Measurements from ENCODE around the gene TRMO. TPM values are rescaled to one million over a fixed set of nuclear protein-coding genes. Genes with fewer than 3 reads are reported as not detected.
A peak's percentile ranks its signal among the peaks of the same experiment; 100 is the strongest.

Gene TRMO
- total and polyA plus RNA-seq, 9 of the 15 experiments (the other 6 are each of a cell fraction or from before 2014, with no cell fraction given): 5.6 to 22.4 (median 16.2) TPM

GRCh38 chr9:97923529-97924108 is 1.3 kb upstream of the TRMO start (continued):
- TF ChIP-seq ESRRA (IDR thresholded peaks at IDR 0.05; ENCODE audit: borderline replicate concordance, low read depth) (0 out of 2 replicates have a peak, but pooled peaks have one; percentile 29), RBM39 (optimal IDR thresholded peaks at IDR 0.05; ENCODE audit: low read depth, low read length) (no peak), HNRNPL (IDR thresholded peaks at IDR 0.05; ENCODE audit: low read depth, low read length) (no peak), ZNF592 (IDR thresholded peaks at IDR 0.05) (peak; percentile 44), HMG20B (CRISPR knock-in tag; IDR thresholded peaks at IDR 0.05) (no peak), TBP (optimal IDR thresholded peaks at IDR 0.05; ENCODE audit: low read depth, low read length) (no peak), KDM1A (IDR thresholded peaks at IDR 0.05) (peak; percentile 7 to 9; a peak in 1 of 4 replicates), ZNF696 (CRISPR knock-in tag; conservative IDR thresholded peaks at IDR 0.05) (no peak), SIX5 (IDR thresholded peaks at IDR 0.05; ENCODE audit: borderline replicate concordance in 1 of 2, insufficient read depth in 1 of 2, low read depth in 1 of 2, low read length in 2 of 2) (no peak), NR4A1 (CRISPR knock-in tag; IDR thresholded peaks at IDR 0.05) (no peak), NR4A1 (tag; IDR thresholded peaks at IDR 0.05) (no peak), TRIM24 (IDR thresholded peaks at IDR 0.05) (0 out of 4 replicates have a peak, but pooled peaks of 1 of the 2 experiments have one; percentile 37), EP300 (IDR thresholded peaks at IDR 0.05; ENCODE audit: low read length) (no peak), TRIM28 (IDR thresholded peaks at IDR 0.05) (peak; percentile 65; the same call in 1 of the 2 replicates), CCAR2 (IDR thresholded peaks at IDR 0.05; ENCODE audit: low read depth, low read length) (no peak), ESRRB (CRISPR knock-in tag; IDR thresholded peaks at IDR 0.05; ENCODE audit: borderline replicate concordance) (no peak), TCF7 (IDR thresholded peaks at IDR 0.05; ENCODE audit: borderline replicate concordance) (no peak), ARID3A (IDR thresholded peaks at IDR 0.05; ENCODE audit: borderline replicate concordance, low read depth, low read length) (peak; percentile 98), ZNF239 (CRISPR knock-in tag; IDR thresholded peaks at IDR 0.05) (0 out of 2 replicates have a peak, but pooled peaks have one; percentile 5), FOXM1 (IDR thresholded peaks at IDR 0.05; ENCODE audit: low read depth) (peak; percentile 62), FOXM1 (CRISPR knock-in tag; IDR thresholded peaks at IDR 0.05; ENCODE audit: low read depth) (no peak), EHMT2 (IDR thresholded peaks at IDR 0.05) (no peak), ZBTB8A (IDR thresholded peaks at IDR 0.05; ENCODE audit: partially characterized antibody) (no peak), ZNF124 (CRISPR knock-in tag; IDR thresholded peaks at IDR 0.05) (no peak), JUND (IDR thresholded peaks at IDR 0.05; ENCODE audit: borderline replicate concordance, low read depth, low read length) (peak; percentile 23; the same call in 1 of the 2 replicates), JUND (tag; IDR thresholded peaks at IDR 0.05; ENCODE audit: borderline replicate concordance, low read depth, low read length) (peak; percentile 11; the same call in 1 of the 3 replicates)
